Measurements from ENCODE around the gene MACROD2.

- TF ChIP-seq USF2 (IDR thresholded peaks at IDR 0.05; ENCODE audit: low read depth, low read length) (no peak), CEBPB (IDR thresholded peaks at IDR 0.05; ENCODE audit: low read depth, low read length) (no peak), POLR2A (IDR thresholded peaks at IDR 0.05; ENCODE audit: low read depth, low read length) (no peak), RAD21 (IDR thresholded peaks at IDR 0.05; ENCODE audit: low read length) (no peak), MXI1 (IDR thresholded peaks at IDR 0.05; ENCODE audit: borderline replicate concordance, low read depth, low read length) (no peak), NFE2L2 (IDR thresholded peaks at IDR 0.05; ENCODE audit: low read depth, low read length) (no peak), CHD1 (IDR thresholded peaks at IDR 0.05; ENCODE audit: low read depth, low read length) (no peak), RCOR1 (IDR thresholded peaks at IDR 0.05; ENCODE audit: insufficient replicate concordance, low read length) (no peak), RFX5 (IDR thresholded peaks at IDR 0.05; ENCODE audit: low read depth, low read length) (no peak), MAFK (IDR thresholded peaks at IDR 0.05; ENCODE audit: low read depth, low read length) (no peak)
- TF ChIP-seq, protein P1, sequence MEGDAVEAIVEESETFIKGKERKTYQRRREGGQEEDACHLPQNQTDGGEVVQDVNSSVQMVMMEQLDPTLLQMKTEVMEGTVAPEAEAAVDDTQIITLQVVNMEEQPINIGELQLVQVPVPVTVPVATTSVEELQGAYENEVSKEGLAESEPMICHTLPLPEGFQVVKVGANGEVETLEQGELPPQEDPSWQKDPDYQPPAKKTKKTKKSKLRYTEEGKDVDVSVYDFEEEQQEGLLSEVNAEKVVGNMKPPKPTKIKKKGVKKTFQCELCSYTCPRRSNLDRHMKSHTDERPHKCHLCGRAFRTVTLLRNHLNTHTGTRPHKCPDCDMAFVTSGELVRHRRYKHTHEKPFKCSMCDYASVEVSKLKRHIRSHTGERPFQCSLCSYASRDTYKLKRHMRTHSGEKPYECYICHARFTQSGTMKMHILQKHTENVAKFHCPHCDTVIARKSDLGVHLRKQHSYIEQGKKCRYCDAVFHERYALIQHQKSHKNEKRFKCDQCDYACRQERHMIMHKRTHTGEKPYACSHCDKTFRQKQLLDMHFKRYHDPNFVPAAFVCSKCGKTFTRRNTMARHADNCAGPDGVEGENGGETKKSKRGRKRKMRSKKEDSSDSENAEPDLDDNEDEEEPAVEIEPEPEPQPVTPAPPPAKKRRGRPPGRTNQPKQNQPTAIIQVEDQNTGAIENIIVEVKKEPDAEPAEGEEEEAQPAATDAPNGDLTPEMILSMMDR (conservative IDR thresholded peaks at IDR 0.05; ENCODE audit: low read depth, low read length): no peak
- TF ChIP-seq, protein P2, sequence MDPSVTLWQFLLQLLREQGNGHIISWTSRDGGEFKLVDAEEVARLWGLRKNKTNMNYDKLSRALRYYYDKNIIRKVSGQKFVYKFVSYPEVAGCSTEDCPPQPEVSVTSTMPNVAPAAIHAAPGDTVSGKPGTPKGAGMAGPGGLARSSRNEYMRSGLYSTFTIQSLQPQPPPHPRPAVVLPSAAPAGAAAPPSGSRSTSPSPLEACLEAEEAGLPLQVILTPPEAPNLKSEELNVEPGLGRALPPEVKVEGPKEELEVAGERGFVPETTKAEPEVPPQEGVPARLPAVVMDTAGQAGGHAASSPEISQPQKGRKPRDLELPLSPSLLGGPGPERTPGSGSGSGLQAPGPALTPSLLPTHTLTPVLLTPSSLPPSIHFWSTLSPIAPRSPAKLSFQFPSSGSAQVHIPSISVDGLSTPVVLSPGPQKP (IDR thresholded peaks at IDR 0.05; ENCODE audit: borderline replicate concordance, low read depth, low read length): no peak
Observed at GRCh38 chr20:14925300-14925699, 930.0 kb downstream of the MACROD2 start.

Measured in IMR-90 (cell line).